ENCODE results near the gene KLHDC7A. TPM values are rescaled to one million over a fixed set of nuclear protein-coding genes. Genes with fewer than 3 reads are reported as not detected.

Gene KLHDC7A
- total RNA-seq, 2 donors from 2014 or later, result 4.4 to 7.2 TPM

- DNase-seq, result peak; percentile 81
- TF ChIP-seq, protein P1, sequence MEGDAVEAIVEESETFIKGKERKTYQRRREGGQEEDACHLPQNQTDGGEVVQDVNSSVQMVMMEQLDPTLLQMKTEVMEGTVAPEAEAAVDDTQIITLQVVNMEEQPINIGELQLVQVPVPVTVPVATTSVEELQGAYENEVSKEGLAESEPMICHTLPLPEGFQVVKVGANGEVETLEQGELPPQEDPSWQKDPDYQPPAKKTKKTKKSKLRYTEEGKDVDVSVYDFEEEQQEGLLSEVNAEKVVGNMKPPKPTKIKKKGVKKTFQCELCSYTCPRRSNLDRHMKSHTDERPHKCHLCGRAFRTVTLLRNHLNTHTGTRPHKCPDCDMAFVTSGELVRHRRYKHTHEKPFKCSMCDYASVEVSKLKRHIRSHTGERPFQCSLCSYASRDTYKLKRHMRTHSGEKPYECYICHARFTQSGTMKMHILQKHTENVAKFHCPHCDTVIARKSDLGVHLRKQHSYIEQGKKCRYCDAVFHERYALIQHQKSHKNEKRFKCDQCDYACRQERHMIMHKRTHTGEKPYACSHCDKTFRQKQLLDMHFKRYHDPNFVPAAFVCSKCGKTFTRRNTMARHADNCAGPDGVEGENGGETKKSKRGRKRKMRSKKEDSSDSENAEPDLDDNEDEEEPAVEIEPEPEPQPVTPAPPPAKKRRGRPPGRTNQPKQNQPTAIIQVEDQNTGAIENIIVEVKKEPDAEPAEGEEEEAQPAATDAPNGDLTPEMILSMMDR (conservative IDR thresholded peaks at IDR 0.05), result peak; percentile 80
- Histone ChIP-seq H3K27ac (ENCODE audit: low read depth, low read length) (no peak overlapping the region), H3K4me1 (ENCODE audit: control insufficient read depth, insufficient read depth, low read length) (peaks cover 2% of the 10 kb centered on the region), H3K9me3 (ENCODE audit: control insufficient read depth, low read length) (no peaks in the 10 kb centered on the region), H3K27me3 (ENCODE audit: control insufficient read depth, insufficient read depth, low read length, poor library complexity, severe bottlenecking) (peaks cover 34% of the 10 kb centered on the region), H3K4me3 (ENCODE audit: low read length) (no peak overlapping the region), H3K36me3 (ENCODE audit: control insufficient read depth, insufficient read depth, low read length) (no peaks in the 10 kb centered on the region), H3K9ac (ENCODE audit: extremely low read depth, low read length, poor library complexity, severe bottlenecking) (no peak overlapping the region)
- WGBS, 2 experiments (ENCODE audit: insufficient coverage in 1 of 2, insufficient read length in 1 of 2), result 71 to 83% methylated on average over 4 to 6 of the region's 6 CpGs
- Mint-ChIP-seq H3K27ac (no peak overlapping the region), H3K4me3 (no peak overlapping the region), H3K27me3 (ENCODE audit: insufficient read depth) (peaks cover 37% of the 10 kb centered on the region), H3K36me3 (ENCODE audit: low read depth) (no peaks in the 10 kb centered on the region), H3K4me1 (peaks cover 40% of the 10 kb centered on the region), H3K9me3 (no peaks in the 10 kb centered on the region)
Observed at GRCh38 chr1:18530587-18531502, 50.1 kb downstream of the KLHDC7A start.

DNA sequence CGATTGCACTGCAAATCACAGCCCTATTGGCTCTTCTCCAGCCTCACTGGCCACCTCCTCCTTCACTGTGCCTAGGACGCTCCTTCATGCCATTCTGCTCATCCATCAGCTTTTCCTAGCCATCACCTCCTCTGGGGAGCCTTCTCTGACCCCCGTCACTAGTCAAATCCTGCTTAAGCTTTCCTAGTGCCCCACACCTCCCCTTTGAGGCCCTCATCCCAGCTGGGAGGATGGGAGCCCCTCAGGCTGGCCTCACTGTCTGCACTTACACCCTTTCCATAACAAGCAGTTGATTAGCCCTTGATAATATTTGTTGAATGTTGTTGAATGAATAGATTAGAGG, 50.7 kb downstream of the KLHDC7A start:
- H3K27me3 ChIP-seq (ENCODE audit: control insufficient read depth, insufficient read depth, low read length, poor library complexity, severe bottlenecking), result peaks cover 40% of the 10 kb centered on the region
- no peak overlapping the region for H3K4me3 ChIP-seq (ENCODE audit: low read length)
- H3K4me1 ChIP-seq (ENCODE audit: control insufficient read depth, insufficient read depth, low read length), result peaks cover 5% of the 10 kb centered on the region
- Mint-ChIP-seq H3K27me3 (ENCODE audit: insufficient read depth) (peaks cover 43% of the 10 kb centered on the region), H3K4me3 (no peak overlapping the region), H3K9me3 (no peaks in the 10 kb centered on the region), H3K27ac (no peak overlapping the region), H3K4me1 (peaks cover 47% of the 10 kb centered on the region), H3K36me3 (ENCODE audit: low read depth) (no peaks in the 10 kb centered on the region)
- no peaks in the 10 kb centered on the region for H3K36me3 ChIP-seq (ENCODE audit: control insufficient read depth, insufficient read depth, low read length)
- H3K9me3 ChIP-seq (ENCODE audit: control insufficient read depth, low read length), result no peaks in the 10 kb centered on the region
- no peak overlapping the region for H3K9ac ChIP-seq (ENCODE audit: extremely low read depth, low read length, poor library complexity, severe bottlenecking)
- no peak overlapping the region for H3K27ac ChIP-seq (ENCODE audit: low read depth, low read length)
- TF ChIP-seq, protein P1 (conservative IDR thresholded peaks at IDR 0.05), result no peak
- 84 to 85% methylated on average over 3 of the region's 3 CpGs for WGBS, 2 experiments (ENCODE audit: insufficient coverage in 1 of 2, insufficient read length in 1 of 2)
- peak; percentile 33 for DNase-seq

- WGBS, 2 experiments (ENCODE audit: insufficient coverage in 1 of 2, insufficient read length in 1 of 2), result 92% methylated on average over 5 to 8 of the region's 8 CpGs
- H3K27ac Mint-ChIP-seq, result no peak overlapping the region
- TF ChIP-seq, protein P1 (conservative IDR thresholded peaks at IDR 0.05), result no peak
- no peaks in the 10 kb centered on the region for H3K9me3 ChIP-seq (ENCODE audit: control insufficient read depth, low read length)
- no peak overlapping the region for H3K4me3 ChIP-seq (ENCODE audit: low read length)
- H3K4me3 Mint-ChIP-seq, result no peak overlapping the region
- peaks cover 51% of the 10 kb centered on the region for H3K27me3 ChIP-seq (ENCODE audit: control insufficient read depth, insufficient read depth, low read length, poor library complexity, severe bottlenecking)
- no peaks in the 10 kb centered on the region for H3K9me3 Mint-ChIP-seq
- no peak overlapping the region for H3K9ac ChIP-seq (ENCODE audit: extremely low read depth, low read length, poor library complexity, severe bottlenecking)
- H3K27ac ChIP-seq (ENCODE audit: low read depth, low read length), result no peak overlapping the region
- peak; percentile 35 for DNase-seq
- peaks cover 46% of the 10 kb centered on the region for H3K27me3 Mint-ChIP-seq (ENCODE audit: insufficient read depth)
- H3K36me3 ChIP-seq (ENCODE audit: control insufficient read depth, insufficient read depth, low read length), result no peaks in the 10 kb centered on the region
- H3K4me1 ChIP-seq (ENCODE audit: control insufficient read depth, insufficient read depth, low read length), result peaks cover 5% of the 10 kb centered on the region
- H3K36me3 Mint-ChIP-seq (ENCODE audit: low read depth), result no peaks in the 10 kb centered on the region
- H3K4me1 Mint-ChIP-seq, result peaks cover 48% of the 10 kb centered on the region
Observed at GRCh38 chr1:18532390-18533170, 51.9 kb downstream of the KLHDC7A start.

Measured in endodermal cell (in vitro differentiated cells).